ENCODE results near the gene DLGAP4. TPM values are rescaled to one million over a fixed set of nuclear protein-coding genes. Genes with fewer than 3 reads are reported as not detected.
"Not testable (repeated sequence)": the region's sequence is repeated elsewhere in the genome, so short reads cannot be mapped to it uniquely, and the experiment has no call there.

The DLGAP4 gene
- total RNA-seq, 1 donor from 2014 or later: 15.9 TPM

DNA sequence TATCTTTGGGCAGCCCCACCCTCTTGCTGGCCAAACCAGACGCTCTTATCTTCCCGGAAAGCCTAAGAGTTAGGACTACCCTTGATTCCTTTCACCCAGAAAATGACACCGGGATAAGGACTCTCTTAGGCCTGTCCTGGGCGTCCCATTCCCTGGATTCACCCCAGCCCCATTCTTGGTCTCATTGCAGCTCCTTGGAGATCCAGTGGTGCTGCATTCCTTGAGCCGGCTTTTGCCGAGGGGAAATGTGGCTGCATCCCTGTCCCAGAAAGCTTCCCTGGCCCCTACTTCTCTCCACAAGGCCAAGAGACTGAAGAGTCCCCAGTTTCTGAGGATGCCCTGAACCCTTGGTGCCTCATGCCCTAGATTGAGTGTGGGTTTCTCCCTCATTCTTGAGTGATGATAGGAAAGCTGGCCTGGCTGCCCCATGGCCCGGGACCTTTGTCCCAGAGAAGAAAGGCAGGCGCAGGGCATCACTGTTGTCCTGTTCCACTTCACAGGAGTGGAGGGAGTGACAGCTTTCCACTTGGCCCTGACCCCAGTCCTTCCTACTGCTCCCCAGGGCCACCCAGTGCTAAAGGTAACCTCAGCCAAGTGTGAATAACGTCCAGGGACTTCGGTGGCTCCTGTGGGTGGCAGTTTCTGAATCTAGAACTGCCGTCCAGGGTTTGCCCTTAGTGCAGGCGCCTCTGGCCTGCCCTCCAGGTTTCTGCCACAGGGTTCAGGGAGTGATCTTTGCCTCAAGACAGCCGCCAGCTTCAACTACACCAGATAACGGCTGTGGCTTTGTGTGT lies 192.4 kb downstream of the DLGAP4 start:
- DNase-seq (ENCODE audit: low read depth in 2 of 2): no peak

DNA sequence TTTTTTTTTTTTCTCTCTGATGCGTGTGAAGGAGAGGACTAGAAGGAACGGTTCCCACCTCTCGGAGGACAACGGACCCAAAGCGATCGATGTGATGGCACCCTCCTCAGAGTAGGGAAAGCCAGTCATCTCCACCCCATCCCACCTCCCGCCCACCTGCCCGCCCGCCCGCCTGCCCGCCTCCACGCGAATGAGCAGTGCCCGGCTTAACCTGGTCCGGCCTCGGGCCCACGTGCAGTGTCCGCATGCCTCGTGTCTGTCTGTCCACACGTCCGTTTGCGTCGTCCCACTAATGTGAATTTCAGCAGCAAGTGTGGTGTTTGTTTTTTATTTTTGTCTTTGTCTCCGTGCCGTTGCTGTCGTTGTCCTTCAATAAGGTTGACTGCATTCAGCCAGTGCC lies 193.1 kb downstream of the DLGAP4 start:
- no peak for DNase-seq (ENCODE audit: low read depth in 2 of 2)

- peak; percentile 38 to 65 for DNase-seq (ENCODE audit: low read depth in 2 of 2)
Observed at GRCh38 chr20:36499723-36500501, 193.8 kb downstream of the DLGAP4 start.

DNA sequence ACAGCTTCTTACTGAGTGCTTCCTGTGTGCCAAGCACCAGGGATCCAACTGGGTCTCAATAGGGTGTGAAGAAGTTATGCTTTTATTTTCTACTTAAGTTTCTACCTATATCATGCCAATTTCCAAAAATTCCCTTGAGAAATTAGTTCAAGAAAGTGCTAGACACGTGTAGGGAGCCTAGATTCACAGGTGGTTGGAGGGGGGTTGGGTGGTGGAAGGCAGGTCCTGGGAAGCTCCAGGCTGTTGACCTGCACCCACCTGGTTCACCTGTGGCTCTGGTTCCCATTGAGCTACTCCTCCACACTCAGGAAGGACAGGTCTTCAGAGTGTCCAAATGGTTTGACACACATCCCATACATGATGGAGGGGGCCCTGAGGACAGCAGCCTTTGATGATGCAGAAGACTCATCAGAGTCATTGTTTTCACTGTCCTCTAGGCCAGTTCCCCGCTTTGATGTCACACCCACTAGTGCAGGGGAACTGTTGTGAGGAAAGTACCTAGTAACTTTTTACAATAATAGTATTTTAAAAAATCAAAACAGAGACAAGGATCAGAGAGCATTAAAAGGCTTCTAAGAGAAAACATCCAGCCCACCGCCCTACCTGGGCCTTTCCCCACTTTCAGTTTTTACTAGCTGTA lies 195.3 kb downstream of the DLGAP4 start:
- DNase-seq (ENCODE audit: low read depth in 2 of 2): peak in 1 of 2 donors; percentile 27

- DNase-seq (ENCODE audit: low read depth in 2 of 2): no peak
Observed at GRCh38 chr20:36504295-36504694, 198.2 kb downstream of the DLGAP4 start.

DNA sequence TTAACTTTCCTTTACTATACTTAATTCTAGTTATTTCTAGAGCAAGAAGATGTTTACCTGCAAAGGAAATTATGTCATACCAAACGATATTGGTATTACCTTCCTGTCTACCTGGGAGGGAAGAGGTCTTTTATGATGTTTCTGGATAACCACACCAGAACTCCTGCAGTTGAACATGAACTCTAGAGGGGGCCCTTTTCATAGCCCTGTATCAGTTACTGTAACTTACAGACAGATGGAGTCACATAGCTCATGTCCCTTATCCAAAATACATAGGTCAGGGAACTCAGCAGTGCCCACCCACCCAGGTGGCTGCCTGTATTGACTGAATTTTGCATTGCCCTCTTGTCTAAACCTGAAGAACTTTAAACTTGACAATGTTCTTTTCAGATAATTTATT lies 200.1 kb downstream of the DLGAP4 start:
- DNase-seq (ENCODE audit: low read depth in 2 of 2): peak in 1 of 2 donors; percentile 55

GRCh38 chr20:36507746-36508145 lies 201.6 kb downstream of the DLGAP4 start:
- no peak for DNase-seq (ENCODE audit: low read depth in 2 of 2)

DNA sequence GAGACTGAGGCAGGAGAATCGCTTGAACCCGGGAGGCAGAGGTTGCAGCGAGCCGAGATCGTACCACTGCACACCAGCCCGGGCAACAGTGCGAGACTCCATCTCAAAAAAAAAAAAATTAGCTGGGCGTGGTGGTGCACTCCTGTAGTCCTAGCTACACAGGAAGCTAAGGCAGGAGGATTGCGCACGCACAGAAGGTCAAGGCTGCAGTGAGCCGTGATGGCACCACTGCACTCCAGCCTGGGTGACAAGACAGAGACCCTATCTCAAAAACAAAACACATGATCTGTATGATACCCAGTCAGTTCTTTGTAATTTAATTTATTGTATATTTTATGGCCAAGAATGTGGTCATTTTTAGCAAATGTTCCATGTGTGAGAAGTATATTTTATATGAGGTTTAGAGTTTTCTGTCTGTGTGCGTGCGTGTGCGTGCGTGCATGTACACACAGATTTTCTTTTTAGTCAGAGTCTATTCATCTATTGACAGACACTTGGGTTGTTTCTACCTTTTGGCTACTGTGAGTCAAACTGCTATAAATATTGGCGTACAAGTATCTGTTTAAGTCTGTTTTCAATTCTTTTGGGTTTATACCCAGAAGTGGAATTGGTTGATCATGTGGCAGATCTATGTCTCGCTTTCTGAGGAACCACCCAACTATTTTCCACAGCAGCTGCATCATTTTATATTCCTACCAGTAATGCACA lies 213.0 kb downstream of the DLGAP4 start:
- no peak for DNase-seq (ENCODE audit: low read depth in 2 of 2)

DNA sequence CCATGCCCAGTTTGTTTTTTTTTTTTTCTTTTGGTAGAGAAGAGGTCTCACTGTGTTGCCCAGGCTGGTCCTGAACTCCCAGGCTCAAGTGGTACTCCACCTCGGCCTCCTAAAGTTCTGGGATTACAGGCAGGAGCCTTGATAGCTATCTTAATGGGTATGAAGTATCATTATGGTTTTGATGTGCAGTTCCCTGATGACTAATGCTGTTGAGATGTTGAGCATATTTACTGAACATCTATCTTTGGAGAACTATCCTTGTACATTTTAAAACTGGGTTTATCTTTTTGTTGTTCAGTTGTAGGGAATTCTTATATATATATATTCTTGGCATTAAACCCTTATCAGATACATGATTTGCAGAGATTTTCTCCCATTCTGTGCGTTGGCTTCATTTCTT lies 213.8 kb downstream of the DLGAP4 start:
- DNase-seq (ENCODE audit: low read depth in 2 of 2): no peak

DNA sequence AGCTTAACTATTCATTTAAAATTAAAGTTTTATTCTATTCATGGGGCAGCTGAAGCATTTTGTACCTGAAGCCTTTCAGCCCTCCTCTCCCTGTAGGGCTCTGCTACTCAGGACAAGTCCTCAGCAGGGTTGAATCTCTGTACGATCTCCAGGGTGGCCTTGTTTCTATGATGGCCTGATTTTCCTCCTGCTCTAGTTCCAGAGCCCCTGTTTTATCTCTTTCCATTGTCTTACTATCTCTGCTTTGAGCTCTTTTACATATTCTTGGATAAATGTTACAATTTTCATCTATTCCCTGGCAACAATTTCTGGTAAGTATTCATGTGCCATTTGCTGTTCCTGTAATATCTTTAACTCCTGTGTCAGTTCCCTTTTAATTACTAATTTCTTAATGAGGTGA lies 215.4 kb downstream of the DLGAP4 start:
- DNase-seq (ENCODE audit: low read depth in 2 of 2): no peak

- DNase-seq (ENCODE audit: low read depth in 2 of 2): not testable (repeated sequence)
Observed at GRCh38 chr20:36522412-36522811, 216.3 kb downstream of the DLGAP4 start.

DNA sequence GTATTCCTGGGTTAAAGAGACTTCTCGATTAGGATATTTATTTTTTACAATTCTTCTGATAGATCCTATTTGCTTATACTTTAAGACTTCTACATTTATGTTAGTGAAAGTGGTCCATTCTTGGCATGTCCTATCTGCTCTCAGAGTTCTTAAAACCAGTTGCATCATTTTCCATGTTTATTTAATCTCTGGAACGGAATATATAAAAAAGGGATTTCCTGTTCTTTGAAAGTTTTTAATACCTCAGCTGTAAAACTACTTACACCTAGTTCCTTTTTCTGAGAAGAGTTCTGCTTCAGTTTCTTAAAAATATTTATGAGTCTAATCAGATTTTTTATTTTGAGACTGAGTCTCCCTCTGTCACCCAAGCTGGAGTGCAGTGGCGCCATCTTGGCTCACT lies 217.2 kb downstream of the DLGAP4 start:
- peak in 1 of 2 donors; percentile 32 for DNase-seq (ENCODE audit: low read depth in 2 of 2)

- DNase-seq (ENCODE audit: low read depth in 2 of 2): no peak
Observed at GRCh38 chr20:36525620-36526365, 219.7 kb downstream of the DLGAP4 start.

DNA sequence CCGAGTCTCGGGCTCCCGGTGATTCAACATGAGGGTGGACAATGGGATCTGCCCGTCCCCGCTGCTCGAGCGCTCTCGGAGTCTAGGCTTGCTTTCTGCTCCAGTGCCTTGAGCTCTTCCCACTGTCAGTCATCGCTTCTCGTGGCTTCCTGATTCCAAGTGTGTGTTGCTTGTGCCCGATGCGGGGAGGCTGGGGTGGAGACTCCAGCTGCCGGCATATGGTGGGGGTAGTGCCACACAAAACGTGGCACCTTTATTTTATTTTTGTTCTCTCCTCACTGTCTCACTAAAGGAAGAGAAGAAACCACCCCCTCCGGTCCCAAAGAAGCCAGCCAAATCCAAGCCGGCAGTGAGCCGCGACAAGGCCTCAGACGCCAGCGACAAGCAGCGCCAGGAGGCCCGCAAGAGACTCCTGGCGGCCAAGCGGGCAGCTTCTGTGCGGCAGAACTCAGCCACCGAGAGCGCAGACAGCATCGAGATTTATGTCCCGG lies 220.4 kb downstream of the DLGAP4 start:
- DNase-seq (ENCODE audit: low read depth in 2 of 2): no peak

DNA sequence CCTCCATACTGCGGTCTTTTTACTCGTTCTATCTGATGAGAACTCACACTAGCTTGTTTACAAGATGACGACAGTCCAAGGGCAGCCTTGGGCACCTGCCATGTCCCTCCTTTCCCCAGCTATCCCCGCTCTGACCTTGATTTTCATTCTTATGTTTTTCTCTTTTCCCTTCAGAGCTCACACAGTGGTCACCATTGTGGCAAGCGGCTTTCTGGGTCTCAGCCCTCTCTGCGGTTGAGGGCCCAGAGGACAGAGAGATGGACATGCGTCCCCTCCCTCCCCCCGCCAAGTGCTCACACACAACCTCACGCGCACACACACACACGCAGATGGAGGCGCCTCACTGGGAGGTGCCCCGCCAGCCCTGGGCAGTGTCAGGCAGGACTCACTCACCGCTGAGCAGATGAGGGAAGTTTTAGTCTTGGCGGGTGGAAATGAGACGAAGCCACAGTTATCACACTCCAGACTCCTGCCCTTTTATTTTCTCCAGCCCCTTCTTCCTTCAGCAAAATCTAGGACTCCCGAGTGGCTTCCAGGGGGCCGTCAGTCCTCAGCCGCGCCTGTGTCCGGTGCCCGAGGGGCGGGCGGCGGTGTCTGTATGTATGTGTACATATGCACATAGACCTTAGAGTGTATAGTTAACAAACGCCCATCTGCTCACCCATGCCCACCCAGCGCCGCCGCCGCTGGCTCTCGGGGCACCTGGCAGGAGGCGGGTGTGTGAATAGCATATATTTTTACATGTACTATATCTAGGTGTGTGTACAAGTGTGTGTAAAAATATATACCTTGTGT lies 221.4 kb downstream of the DLGAP4 start:
- no peak for DNase-seq (ENCODE audit: low read depth in 2 of 2)

- DNase-seq (ENCODE audit: low read depth in 2 of 2): no peak
Observed at GRCh38 chr20:36528176-36528874, 222.2 kb downstream of the DLGAP4 start.

- DNase-seq (ENCODE audit: low read depth in 2 of 2): no peak
Observed at GRCh38 chr20:36528875-36529417, 222.8 kb downstream of the DLGAP4 start.

DNA sequence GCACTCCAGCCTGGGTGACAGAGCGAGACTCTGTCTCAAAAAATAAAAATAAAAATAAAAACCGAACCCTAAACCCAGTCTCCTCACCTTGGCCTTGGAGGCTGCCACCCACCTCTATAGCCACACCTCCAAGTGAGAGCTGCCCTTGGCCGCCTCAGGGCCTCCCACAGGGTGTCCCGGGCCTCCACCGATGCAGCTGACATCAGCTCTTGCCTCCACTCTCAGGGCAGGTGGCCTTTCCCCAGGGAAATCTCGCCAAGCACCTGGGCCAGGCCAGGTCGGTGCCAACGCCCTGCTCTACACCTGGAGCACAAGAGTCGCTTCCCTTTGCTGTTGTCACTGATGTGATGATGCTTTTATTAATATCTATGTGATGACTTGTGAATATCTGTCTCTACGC lies 226.2 kb downstream of the DLGAP4 start:
- DNase-seq (ENCODE audit: low read depth in 2 of 2): no peak

DNA sequence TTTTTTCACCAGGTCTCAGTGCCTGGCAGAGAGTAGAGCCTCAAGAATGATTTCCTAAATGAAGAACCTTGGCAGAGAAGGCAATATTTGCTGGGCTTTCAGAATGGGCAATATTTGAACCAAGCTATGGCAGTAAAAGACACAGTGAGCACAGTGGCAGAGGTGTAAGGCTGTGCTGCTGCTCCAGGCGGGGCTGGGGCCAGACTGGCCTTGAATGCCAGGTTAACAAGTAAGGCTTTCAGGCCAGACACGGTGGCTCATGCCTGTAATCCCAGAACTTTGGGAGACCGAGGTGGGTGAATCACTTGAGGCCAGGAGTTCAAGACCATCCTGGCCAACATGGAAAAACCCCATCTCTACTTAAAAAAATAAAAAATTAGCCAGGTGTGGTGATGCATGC lies 226.7 kb downstream of the DLGAP4 start:
- DNase-seq (ENCODE audit: low read depth in 2 of 2): no peak
